Measurements from ENCODE around the gene WNT7A.
"Not testable (repeated sequence)": the region's sequence is repeated elsewhere in the genome, so short reads cannot be mapped to it uniquely, and the experiment has no call there.

WNT7A gene

DNA sequence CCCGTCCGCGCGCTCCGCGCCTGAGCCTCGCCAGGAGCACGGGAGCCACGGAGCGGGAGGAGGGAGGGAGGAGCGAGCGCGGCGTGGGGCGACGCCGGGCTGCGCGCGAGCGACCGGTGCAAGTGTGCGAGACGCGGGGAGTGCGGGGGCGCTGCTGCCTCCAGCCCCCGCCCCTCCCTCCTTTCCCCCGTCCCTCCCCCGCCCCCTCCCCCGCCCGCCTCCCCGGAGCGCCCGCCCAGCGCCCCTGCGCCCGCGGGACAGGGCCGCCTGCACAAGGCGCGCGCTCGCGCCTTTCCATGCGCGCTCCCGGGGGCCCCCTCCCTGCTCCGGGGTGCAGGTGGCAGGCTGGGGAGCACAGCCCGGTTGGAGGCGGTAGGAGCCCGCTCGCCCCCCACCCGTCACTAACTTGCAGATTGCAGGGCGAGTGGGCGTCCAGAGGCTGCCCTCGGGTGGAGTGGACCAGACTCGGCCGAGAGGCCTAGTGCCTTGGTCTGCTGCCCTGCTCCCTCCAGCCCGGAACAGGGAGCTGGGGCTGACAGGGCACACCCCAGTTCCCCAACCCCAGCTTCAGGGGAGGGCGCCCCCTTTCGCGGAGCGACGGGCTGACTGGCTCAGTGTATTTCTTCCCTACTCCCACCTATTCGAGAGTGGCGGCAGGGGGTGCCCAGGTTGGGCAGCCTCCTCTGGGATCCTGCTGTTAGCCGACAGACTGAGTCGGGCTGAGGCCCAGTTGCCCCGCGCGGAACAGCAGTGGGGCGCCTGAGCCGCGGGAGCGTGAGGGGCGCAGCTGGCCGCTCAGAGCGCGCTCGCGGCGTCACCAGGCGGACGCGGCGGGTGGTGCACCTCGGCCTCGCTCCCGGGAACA lies at the start of gene WNT7A:
TSS of gene WNT7A (minus strand) at position 126 of the 865 bp plus-strand sequence. CDS start 255 bp downstream, outside the sequence.
- FAIRE-seq (no peak), DNase-seq (ENCODE audit: insufficient read length, low spot score) (peak; percentile 66)

DNA sequence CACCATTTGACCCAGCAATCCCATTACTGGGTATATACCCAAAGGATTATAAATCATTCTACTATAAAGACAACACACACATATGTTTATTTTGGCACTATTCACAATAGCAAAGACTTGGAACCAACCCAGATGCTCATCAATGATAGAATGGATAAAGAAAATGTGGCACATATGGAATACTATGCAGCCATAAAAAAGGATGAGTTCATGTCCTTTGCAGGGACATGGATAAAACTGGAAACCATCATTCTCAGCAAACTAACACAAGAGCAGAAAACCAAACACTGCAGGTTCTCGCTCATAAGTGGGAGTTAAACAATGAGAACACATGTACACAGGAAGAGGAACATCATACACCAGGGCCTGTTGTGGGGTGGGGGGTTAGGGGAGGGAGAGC lies 48.9 kb upstream of the WNT7A start:
- not testable (repeated sequence) for DNase-seq (ENCODE audit: insufficient read length, low spot score); FAIRE-seq

DNA sequence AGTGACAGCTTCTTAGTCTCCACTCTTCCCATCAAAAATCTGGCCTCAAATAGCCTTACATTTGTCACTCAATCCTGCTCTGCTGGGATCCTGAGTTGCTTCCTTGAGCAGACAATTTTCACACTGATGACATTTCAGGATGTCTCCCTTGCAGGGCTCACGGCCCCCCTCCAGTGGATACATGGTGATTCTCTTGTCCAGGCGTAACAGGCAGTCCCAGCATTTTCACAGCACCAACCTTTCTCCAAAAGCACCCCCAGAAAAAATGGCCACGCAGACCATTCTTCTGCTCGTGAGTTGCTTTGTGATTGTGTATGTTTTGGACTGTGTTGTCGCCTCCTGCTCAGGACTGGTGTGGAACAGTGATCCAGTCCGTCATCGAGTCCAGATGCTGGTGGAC lies 47.4 kb upstream of the WNT7A start:
- no peak for FAIRE-seq
- DNase-seq (ENCODE audit: insufficient read length, low spot score) = peak; percentile 14

DNA sequence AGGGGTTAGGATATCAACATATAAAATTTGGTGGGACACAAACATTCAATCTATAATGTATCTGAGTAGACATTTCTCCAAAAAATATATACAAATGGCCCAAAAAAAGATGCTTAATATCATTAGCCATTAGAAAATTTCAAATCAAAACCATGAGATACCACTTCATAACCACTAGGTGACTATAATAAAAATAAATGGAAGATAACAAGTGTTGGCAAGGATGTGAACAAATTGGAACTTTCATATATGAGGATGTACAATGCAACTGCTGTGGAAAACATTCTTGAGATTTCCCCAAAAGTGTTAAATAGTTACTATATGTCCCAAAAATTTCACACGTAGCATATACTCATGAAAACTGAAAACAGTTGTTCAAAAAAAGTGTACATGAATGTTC lies 36.5 kb upstream of the WNT7A start:
- FAIRE-seq = no peak
- no peak for DNase-seq (ENCODE audit: insufficient read length, low spot score)

DNA sequence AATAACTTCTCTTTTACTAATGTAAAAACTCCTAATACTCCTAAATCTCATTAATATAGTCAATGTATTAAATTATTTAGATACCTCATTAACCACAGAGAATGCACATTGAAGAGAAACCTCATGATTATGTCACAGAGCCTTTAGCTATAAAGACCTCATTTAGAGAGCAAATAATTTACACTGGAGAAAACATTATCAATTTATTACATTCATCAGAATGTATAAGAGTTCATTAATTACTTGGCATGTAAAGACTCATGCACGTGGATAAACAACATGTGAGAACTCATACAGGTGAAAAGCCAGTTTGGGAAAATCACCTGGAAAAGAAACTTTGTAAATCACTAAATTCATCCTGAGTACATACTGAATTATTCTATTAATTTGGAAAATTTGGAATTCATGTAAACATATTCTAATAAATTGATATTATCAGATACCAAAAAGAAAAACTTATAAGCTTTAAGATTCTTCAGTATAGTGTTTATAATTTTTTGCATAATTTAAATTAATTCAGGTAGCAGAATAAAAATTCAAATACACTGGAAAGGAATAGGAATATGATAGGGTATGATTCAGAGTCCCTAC lies 22.9 kb upstream of the WNT7A start:
- no peak for DNase-seq (ENCODE audit: insufficient read length, low spot score)
- no peak for FAIRE-seq

DNA sequence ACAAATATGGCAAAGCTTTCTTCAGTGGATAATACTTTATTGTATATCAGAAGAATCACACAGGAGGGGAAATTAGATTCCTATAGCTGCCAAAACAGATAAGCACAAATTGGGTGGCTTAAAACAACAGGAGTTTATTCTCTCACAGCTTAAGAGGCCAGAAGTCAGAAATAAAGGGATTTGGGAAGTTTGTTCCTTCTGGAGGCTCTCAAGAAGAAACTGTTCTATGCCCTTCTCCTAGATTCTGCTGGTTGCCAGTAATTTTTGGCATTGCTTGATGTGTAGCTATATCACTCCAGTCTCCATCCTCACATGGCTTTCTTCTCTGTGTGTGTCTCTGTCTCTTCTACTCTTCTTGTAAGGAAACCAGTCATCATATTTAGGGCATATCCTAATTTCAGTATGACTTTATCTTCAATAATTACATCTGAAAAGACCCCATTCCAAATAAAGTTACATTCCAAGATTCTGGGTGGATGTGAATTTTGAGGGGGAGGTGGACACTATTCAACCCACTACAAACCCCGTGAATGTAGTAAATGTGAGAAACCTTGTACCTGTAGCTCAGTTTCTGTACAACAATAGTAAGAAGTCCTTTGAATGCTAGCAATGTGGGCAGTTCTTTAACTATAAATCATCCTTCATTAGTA lies 22.2 kb upstream of the WNT7A start:
- FAIRE-seq (no peak), DNase-seq (ENCODE audit: insufficient read length, low spot score) (no peak)

DNA sequence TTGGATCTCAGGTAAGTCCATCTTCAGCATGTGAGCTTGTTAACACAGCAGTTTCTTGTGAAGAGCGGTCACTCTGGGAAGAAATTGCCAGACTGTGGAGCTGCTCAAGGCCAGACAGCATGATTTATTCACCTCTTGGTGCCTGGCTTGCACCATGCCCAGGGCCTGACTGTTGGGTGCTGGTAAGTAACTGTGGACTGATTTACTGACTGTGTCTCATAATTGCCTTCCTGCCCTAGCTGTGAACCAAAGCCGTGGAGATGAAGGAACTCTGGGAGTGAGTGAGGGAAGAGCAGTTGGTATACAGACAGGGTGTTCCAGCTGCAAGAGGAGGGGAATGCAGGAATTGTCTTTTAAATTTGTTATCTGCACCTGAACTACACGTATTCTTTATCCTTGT lies 18.5 kb upstream of the WNT7A start:
- no peak for FAIRE-seq

DNA sequence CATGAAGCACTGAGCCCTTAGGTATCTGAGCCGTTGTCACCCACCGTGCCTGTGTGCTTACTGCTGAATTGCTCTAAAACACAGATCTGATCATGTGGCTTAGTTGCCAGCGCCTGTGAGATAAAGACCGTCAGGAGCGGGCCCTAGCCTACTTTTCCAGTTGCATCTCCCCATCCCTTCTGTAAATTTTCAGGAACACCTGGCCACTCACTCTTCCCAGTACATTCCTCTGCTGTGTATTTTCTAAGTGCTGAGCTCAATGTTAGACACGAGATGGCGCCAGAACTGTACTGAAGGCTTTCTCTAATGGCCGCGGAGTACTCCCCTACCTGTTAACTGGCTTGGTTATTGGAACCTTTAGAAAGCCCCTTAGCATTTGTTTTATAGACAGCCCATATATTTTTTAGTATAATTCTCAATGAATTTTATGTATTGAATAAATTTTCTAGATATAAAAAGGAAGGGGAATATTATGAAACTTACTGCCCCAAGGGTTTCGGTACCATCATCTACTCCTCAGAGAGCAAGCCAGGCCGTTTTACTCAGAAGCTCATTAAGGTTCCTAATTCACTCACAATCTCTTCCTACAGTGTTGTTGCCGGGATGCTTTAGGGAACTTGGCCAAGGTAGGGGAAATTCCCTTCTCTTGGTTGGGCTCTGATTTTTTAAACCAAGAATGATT lies 16.7 kb upstream of the WNT7A start:
- peak; percentile 72 for DNase-seq (ENCODE audit: insufficient read length, low spot score)

More for the DNA sequence above, 18.5 kb upstream of the WNT7A start:
- no peak for DNase-seq (ENCODE audit: insufficient read length, low spot score)

DNA sequence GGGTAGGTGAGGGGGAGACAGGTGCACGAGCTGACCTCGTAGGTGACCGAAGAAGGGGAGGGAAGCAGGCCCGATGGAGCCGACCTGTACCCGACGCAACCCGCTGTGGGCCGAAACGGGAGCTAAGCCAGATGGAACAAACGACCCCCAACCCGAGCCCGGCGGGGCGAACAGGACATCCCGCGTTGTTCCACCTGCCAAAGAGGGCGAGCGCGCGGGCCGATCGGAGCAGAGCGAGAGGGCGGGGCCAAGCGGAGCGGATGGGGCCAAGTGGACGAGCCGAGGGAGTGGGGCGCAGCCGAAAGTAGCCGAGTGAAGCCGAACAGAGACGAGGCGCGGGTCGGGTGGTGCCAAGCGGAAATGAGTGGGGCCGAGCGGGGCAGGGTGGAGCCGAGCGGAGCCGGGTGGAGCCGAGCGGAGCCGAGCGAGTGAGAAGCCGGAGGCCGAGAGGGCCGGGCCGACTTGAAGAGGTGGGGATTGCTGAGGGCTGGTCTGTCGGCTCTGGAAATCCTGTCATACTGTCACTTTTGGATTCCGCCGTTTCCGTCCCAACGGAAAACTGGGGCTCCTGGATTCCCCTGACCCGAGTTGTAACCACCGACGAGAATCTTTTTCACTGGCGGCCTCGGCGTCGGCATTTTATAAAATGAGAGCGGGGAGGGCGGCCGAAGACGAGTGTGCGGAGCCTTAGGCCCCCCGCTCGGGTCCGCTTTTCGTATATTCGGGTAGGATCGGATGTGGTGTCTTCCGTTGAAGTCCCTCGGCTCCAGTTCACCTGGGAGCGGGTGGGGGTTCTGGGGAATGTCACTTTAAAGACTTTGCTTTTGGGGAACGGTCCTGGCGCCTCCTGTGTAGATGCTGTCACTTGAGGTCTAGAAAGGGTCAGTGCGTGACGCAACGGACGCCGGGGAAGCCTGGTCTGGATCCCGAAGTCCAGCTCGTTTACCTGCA lies 15.6 kb upstream of the WNT7A start:
- FAIRE-seq (peak; percentile 80), DNase-seq (ENCODE audit: insufficient read length, low spot score) (peak; percentile 87)

More for the DNA sequence above, 16.7 kb upstream of the WNT7A start:
- FAIRE-seq = no peak

DNA sequence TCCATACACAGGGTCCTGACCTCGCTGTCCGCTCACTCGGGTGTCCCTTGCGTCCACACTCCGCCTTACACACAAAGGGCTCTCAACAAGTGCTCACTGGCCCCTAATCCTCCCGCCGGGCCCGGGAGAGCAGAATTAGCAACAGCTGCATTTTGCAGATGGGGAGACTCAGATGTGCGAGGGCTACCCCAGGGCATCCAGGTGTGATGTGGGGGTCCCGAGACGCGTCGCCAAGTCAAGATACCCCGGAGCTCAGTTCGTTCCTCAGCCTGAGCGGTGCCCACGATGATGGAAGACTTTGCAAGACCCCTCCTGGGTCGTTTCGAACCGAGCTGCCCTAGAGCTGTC lies 14.9 kb upstream of the WNT7A start:
- FAIRE-seq = no peak
- no peak for DNase-seq (ENCODE audit: insufficient read length, low spot score)

DNA sequence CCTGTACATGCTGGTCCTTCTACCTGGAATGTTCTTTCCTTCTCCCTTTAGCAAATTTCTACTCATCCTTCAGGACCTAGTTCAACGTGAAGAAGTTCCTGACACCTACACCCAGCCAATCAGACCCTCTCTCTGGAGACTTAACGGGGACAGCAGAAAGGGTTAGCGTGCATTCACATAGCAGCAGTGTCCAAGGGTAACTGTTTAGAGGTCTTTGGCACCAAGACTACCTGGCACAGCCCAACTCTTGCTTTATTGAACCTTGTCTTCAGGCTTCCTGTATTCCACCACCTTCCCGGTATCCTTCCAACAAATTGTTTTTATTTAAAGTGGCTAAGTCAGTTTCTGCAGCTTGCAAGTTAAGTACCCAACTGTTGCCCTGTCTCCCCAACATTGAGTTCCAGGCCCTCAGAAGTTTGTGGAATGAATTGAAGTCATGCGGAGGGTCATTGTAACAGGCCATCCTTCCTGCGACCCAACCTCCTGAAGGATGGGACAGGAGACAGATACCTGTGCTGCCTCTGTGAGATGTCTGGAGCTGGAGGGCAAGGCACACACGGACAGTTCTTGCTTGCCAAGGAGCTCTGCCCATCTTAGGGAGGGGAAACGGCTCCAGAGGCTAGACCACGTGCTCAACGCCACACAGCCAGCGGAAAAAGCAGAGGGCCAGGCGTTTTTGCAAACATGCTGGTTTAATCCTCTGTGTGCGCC lies 14.4 kb upstream of the WNT7A start:
- FAIRE-seq (no peak), DNase-seq (ENCODE audit: insufficient read length, low spot score) (no peak)

DNA sequence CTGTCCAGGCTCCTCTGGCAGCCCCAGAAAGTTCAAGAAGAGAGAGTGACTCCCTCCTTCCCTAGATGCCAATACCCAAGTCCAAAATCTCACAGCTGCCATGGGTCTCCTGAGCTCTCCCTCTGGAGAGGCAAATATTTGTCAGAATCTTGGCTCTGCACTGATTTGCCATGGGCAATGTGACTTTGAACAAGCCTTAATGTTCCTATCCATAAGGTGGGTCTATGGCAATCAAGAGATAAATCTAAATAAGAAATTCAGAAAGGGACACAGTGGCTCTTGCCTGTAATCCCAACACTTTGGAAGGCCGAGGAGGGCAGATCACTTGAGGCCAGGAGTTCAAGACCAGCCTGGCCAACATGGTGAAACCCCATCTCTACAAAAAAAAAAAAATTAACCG lies 12.4 kb upstream of the WNT7A start:
- FAIRE-seq (no peak), DNase-seq (ENCODE audit: insufficient read length, low spot score) (no peak)

DNA sequence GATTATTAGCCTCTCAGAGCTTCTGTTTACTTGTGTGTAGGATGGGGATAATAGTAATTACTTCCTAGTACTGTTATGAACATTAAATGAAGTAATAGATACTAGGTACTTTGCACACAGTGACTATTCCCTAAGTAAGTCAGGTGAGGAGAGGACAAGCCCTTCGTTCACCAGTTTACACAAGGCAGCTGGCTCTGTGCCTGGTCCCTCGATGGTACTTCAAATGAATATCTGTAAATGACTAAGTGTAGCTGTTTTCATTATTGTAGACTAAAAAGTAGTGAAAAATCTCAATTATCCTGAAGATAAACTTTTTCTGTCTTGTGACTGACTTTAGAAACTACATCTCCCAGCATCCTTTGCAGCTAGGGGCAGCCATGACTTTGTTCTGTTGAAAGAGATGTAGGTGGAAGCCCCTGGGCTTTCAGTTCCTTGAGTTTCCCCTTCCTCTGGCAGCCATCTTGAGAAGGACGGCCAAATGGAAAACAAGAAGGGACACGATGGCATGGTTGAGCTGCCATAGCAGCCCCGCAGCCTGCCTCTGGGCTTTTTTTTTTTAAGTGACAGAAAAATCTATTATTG lies 11.7 kb upstream of the WNT7A start:
- FAIRE-seq (no peak), DNase-seq (ENCODE audit: insufficient read length, low spot score) (no peak)

DNA sequence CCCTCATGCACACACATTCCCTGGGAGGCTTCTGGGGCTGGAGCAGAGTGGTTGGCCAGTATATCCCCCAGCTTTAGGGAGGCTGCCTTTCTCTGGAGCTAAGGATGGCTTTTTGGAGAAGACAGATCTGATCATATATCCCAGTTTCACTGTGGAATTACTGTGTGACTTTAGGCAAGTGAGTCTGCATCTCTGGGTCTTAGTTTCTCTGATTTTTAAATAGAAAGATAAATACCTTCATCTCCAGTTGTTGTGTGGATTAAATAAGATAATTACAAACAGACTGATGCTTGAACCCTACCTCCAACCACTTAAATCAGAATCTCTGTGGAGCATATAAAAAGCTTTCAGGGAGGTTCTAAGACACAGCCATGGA lies 11.1 kb upstream of the WNT7A start:
- FAIRE-seq = no peak
- no peak for DNase-seq (ENCODE audit: insufficient read length, low spot score)

DNA sequence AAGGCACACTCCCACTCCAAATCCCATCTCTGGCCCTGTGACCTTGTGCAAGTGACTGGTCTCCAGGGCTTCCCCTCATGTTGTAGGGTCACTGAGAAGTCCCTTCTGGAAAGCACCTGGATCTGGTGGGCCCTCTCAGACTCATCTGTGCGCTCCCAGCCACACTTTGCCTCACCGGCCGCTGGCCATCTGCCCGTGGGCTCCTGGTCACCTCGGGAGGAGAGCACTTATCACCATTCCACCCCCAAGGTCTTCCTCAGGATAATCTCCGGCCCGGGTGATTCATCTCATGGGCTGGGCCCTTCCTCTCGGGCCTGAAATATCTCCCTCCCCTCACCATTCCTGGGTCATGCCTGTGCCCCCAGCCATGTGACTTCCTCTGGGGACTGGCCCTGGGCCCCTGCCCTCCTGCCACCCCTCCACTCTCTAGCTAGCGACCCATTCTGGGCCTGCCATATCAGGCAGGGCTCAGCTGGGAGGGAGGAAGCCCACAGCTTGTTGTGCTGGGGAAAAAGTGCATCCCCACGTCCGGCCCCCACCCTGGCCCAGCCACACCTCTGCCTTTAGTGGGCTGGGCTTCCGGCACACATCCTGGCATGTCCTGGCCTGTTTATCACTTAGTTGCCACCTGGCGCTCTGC lies 10.6 kb upstream of the WNT7A start:
- FAIRE-seq = peak; percentile 78

DNA sequence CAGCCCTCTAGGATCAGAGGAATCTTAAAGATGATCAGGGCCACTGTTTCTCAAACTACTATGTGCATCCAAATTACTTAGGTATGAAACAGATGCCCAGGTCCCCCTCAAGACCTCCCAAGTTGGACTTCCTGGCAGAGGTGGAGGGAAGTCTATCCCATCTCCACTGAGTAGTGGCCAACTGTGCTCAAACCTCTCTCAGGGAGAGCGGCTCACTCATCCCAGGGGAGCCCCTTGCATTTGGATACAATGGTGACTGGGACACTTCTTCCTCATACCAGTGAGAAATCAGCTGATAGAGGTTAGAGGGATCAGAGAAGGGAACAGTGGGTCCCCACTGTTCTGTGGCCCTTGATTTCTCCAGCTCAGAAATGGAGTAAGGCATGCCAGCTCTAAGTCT lies 8.7 kb upstream of the WNT7A start:
- no peak for DNase-seq (ENCODE audit: insufficient read length, low spot score)
- no peak for FAIRE-seq

More for the DNA sequence above, 10.6 kb upstream of the WNT7A start:
- DNase-seq (ENCODE audit: insufficient read length, low spot score) = peak; percentile 48

DNA sequence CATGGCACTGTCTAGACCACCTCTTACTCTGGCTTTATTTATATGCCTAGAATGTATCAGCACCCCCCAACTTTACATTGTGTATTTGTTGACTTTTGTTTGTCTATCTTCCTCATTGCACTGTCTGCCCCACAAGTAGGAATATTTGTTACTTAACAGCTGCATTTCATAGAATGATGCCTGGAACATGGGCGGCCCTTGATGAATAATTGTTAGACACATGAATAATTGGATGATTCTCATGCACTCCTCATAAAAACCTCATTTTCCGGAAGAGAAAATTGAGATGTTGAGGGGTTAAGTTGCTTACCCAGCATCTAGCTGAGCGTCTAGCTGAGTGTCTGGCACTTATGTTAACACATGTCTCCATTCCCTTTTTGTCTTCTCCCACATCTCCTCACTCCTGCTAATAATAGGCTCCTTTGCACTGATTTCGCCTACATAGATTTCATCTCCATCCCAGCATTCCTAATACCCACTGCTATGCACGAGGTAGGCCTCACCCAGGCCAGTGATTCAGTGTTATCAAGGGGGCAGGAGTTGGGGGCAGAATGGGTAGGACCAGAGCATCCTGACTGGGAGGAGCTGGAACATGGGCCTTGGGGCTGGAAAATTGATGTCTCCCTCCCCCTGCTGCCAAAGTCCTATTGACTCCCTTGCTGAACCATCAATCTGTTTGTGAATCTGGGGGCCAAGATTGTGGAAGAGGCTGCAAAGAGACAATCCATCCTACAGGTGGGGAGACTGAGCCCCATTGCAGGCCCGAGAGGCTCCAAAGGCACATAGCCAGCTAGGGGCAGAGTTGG lies 7.8 kb upstream of the WNT7A start:
- FAIRE-seq (no peak), DNase-seq (ENCODE audit: insufficient read length, low spot score) (no peak)

DNA sequence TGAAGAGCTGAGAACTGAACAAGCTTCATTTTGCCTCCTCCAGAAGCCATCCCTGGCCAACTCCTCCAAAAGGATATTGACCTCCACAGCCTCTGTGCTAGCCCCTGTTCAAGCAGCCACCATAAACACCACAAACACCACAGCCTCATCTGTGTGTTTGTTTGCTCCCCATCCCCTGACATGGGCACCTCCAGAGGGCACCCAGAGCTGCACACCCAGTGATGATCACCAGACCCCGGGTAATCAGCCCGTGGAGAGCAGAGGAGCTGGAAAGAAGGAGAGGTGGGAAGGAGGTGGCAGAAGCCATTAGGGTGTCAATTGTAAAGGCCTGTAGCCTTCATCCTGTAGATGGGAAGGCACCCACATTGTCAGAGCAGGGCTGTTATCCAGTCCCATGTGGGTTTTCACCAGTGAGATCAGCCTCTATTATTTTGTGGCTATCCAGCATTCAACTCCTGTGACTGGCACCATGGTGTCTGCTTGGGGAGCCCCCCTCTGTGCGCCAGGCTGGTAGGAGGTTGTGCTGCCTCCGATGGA lies 6.8 kb upstream of the WNT7A start:
- DNase-seq (ENCODE audit: insufficient read length, low spot score) (no peak), FAIRE-seq (no peak)

Measured in HTR-8/SVneo (cell line).